ENCODE data around the gene PSMD9. TPM values are rescaled to one million over a fixed set of nuclear protein-coding genes. Genes with fewer than 3 reads are reported as not detected.
A peak's percentile ranks its signal among the peaks of the same experiment; 100 is the strongest.

Gene PSMD9
- total RNA-seq, 5 donors from 2014 or later (not counting 1 experiment from before 2014, with no cell fraction given), result 42.1 to 57.3 (median 48.1) TPM

DNA sequence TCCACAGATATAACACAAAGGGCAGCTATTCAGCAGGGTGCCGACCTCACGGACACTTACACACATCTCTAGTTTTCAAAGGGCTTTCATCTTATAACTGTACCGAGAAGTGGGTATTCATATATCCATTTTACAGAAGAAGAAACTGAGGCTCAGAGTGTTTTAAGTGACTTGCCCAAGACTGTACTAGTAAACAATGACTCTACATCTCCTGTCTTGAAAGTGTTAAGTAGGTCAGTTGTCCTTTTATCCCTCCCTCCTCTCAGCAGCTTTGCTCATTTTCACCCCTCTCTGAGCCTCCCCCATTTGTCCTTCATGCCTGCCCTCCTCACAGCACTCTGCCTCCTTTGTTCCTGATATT lies 43.6 kb downstream of the PSMD9 start:
- Histone ChIP-seq H3K4me3 (ENCODE audit: control insufficient read depth in 1 of 2, extremely low read depth in 1 of 2, low read length in 1 of 2) (no peak overlapping the region), H3K4me1 (ENCODE audit: control insufficient read depth in 1 of 2, extremely low read depth in 1 of 2, insufficient read depth in 2 of 2, low read length in 2 of 2) (no peaks in the 10 kb centered on the region), H3K27me3 (replicated peaks in 1 of 2; ENCODE audit: control insufficient read depth in 2 of 2, extremely low read depth in 1 of 2, insufficient read depth in 2 of 2, low read length in 1 of 2) (peaks cover 0 to 3% of the 10 kb centered on the region in 2 experiments), H3K27ac (ENCODE audit: low read length) (no peak overlapping the region), H3K36me3 (ENCODE audit: control insufficient read depth in 2 of 2, extremely low read depth in 1 of 2, insufficient read depth in 1 of 2, low read length in 1 of 2) (peaks cover 0 to 3% of the 10 kb centered on the region in 2 donors), H3K9me3 (no peaks in the 10 kb centered on the region)
- no peak overlapping the region for H3K27ac Mint-ChIP-seq
- peaks cover 14% of the 10 kb centered on the region for H3K36me3 Mint-ChIP-seq
- no peak overlapping the region for H3K4me3 Mint-ChIP-seq
- H3K9me3 Mint-ChIP-seq, result no peaks in the 10 kb centered on the region
- ChIA-PET CTCF (no interaction called here), POLR2A (no interaction called here)
- WGBS (ENCODE audit: insufficient coverage), result 90% methylated on average over 2 of the region's 3 CpGs
- peaks cover 0 to 3% of the 10 kb centered on the region in 2 donors for H3K27me3 Mint-ChIP-seq
- no peak for DNase-seq
- peaks cover 0 to 6% (median 0%) of the 10 kb centered on the region in 3 donors for H3K4me1 Mint-ChIP-seq
- ATAC-seq (replicated peaks in 1 of 4), result no peak

DNA sequence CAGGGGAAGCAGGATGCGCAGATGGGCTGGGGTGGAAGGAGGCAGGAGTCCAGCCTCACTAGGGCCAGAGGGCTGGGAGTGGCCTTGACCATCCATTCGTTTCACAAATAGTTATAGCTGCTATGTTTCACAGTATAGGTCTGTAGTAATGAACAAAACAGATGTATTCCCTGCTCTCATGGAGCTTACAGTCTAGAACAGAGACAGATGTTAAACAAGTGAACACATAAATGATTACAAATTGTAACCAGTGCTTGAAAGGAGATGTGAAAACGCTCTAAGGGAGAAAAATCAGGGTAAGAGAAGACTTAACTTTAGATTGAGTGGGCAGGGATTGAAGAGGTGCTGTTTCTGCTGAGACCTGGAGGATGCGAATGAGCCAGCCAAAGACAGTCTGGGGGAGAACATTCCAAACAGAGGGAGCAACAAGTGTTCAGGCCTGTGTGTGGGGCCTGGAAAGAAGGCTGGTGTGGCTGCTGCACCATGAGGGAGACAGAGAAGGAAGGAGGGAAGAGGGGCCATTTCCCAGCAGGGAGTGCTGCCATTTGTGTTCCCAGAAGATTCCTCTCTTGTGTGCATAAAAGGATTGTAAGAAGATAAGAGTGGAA lies 44.4 kb downstream of the PSMD9 start:
- Histone ChIP-seq H3K27me3 (replicated peaks in 1 of 2; ENCODE audit: control insufficient read depth in 2 of 2, extremely low read depth in 1 of 2, insufficient read depth in 2 of 2, low read length in 1 of 2) (peaks cover 0 to 3% of the 10 kb centered on the region in 2 experiments), H3K9me3 (no peaks in the 10 kb centered on the region), H3K27ac (ENCODE audit: low read length) (no peak overlapping the region), H3K36me3 (ENCODE audit: control insufficient read depth in 2 of 2, extremely low read depth in 1 of 2, insufficient read depth in 1 of 2, low read length in 1 of 2) (peaks cover 0 to 3% of the 10 kb centered on the region in 2 donors), H3K4me3 (ENCODE audit: control insufficient read depth in 1 of 2, extremely low read depth in 1 of 2, low read length in 1 of 2) (no peak overlapping the region), H3K4me1 (ENCODE audit: control insufficient read depth in 1 of 2, extremely low read depth in 1 of 2, insufficient read depth in 2 of 2, low read length in 2 of 2) (no peaks in the 10 kb centered on the region)
- ATAC-seq (replicated peaks in 1 of 4), result no peak
- no peak overlapping the region for H3K27ac Mint-ChIP-seq
- no peak for DNase-seq
- H3K4me3 Mint-ChIP-seq, result no peak overlapping the region
- WGBS (ENCODE audit: insufficient coverage), result 92% methylated on average over 4 of the region's 4 CpGs
- H3K27me3 Mint-ChIP-seq, result peaks cover 0 to 3% of the 10 kb centered on the region in 2 donors
- H3K4me1 Mint-ChIP-seq, result peaks cover 6 to 9% (median 6%) of the 10 kb centered on the region in 3 donors
- no peaks in the 10 kb centered on the region for H3K9me3 Mint-ChIP-seq
- ChIA-PET POLR2A (no interaction called here), CTCF (no interaction called here)
- H3K36me3 Mint-ChIP-seq, result peaks cover 19% of the 10 kb centered on the region

DNA sequence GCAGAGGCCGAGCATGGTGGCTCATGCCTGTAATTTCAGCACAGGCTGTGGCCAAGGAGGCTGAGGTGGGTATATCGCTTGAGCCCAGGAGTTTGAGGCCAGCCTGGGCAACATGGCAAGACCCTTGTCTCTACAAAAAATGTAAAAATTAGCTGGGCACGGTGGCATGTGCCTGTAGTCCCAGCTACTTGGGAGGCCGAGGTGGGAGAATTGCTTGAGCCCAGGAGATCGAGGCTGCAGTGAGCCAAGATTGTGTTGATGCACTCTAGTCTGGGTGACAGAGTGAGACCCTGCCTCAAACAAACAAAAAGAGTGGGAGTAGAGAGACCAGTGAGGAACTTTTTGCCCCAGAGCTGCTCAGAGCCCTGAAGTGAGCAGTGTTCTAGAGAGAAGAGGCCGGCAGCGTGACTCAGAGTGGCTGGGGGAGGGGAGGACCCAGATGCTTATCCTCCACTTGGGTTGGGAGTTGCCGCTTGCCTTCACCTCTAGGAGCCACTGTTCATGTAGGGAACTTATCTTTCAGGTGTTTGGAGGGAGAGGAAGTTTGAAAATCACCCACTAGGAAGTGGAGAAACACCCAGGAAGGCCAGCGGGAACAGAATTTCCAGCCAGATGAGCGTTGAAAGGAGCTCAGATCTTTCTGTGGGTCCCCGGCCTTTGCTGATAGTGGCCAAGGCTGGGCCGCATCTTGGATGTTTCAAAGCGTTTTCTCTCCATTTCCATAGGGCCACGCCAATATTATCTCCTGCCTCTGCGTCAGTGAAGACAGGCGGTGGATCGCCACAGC lies 45.1 kb downstream of the PSMD9 start:
- H3K36me3 ChIP-seq (ENCODE audit: control insufficient read depth in 2 of 2, extremely low read depth in 1 of 2, insufficient read depth in 1 of 2, low read length in 1 of 2), result peaks cover 0 to 3% of the 10 kb centered on the region in 2 donors
- H3K27me3 ChIP-seq (replicated peaks in 1 of 2; ENCODE audit: control insufficient read depth in 2 of 2, extremely low read depth in 1 of 2, insufficient read depth in 2 of 2, low read length in 1 of 2), result peaks cover 0 to 3% of the 10 kb centered on the region in 2 experiments
- no peak overlapping the region for H3K4me3 ChIP-seq (ENCODE audit: control insufficient read depth in 1 of 2, extremely low read depth in 1 of 2, low read length in 1 of 2)
- Mint-ChIP-seq H3K27me3 (peaks cover 0 to 3% of the 10 kb centered on the region in 2 donors), H3K27ac (no peak overlapping the region), H3K4me1 (peaks cover 6 to 9% (median 7%) of the 10 kb centered on the region in 3 donors), H3K4me3 (no peak overlapping the region), H3K9me3 (no peaks in the 10 kb centered on the region), H3K36me3 (peaks cover 19% of the 10 kb centered on the region)
- POLR2A ChIA-PET, result no interaction called here
- ATAC-seq (replicated peaks in 1 of 4) (no peak), DNase-seq (no peak)
- H3K27ac ChIP-seq (ENCODE audit: low read length), result no peak overlapping the region
- H3K4me1 ChIP-seq (ENCODE audit: control insufficient read depth in 1 of 2, extremely low read depth in 1 of 2, insufficient read depth in 2 of 2, low read length in 2 of 2), result no peaks in the 10 kb centered on the region
- 96% methylated on average over 12 of the region's 17 CpGs for WGBS (ENCODE audit: insufficient coverage)
- CTCF ChIA-PET, result no interaction called here
- H3K9me3 ChIP-seq, result no peaks in the 10 kb centered on the region

DNA sequence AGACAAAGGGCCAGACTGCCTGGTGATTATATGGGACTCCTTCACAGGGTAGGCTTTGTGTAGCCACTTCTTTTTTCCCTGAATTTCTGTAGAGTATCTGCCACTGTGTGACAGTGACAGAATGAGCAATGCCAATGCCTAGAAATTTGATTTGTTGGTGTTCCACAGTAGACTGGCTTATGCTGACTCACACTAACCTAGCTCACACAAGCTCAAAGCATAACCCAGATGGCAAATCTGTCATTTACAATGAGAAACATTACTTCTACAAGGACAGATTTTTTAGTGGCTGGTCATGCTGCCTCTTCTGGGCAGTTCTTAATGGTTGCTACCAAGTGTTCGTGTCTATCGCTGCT lies 45.7 kb downstream of the PSMD9 start:
- ChIA-PET POLR2A (no interaction called here), CTCF (interaction anchor here in 1 of 2 donors (0.6 kb wide), 1 partner anchor 49 kb away, joined by 3 read pairs; no protein-coding TSS in a partner anchor)
- peaks cover 0 to 3% of the 10 kb centered on the region in 2 donors for H3K27me3 Mint-ChIP-seq
- H3K4me1 Mint-ChIP-seq, result peaks cover 6 to 12% (median 7%) of the 10 kb centered on the region in 3 donors
- peaks cover 19% of the 10 kb centered on the region for H3K36me3 Mint-ChIP-seq
- no CpG with 5 or more reads among the region's 2 CpGs for WGBS (ENCODE audit: insufficient coverage)
- no peak overlapping the region for H3K27ac Mint-ChIP-seq
- peaks cover 0 to 2% of the 10 kb centered on the region in 2 experiments for H3K4me1 ChIP-seq (ENCODE audit: control insufficient read depth in 1 of 2, extremely low read depth in 1 of 2, insufficient read depth in 2 of 2, low read length in 2 of 2)
- H3K36me3 ChIP-seq (ENCODE audit: control insufficient read depth in 2 of 2, extremely low read depth in 1 of 2, insufficient read depth in 1 of 2, low read length in 1 of 2), result peaks cover 0 to 3% of the 10 kb centered on the region in 2 donors
- no peaks in the 10 kb centered on the region for H3K9me3 Mint-ChIP-seq
- no peaks in the 10 kb centered on the region for H3K9me3 ChIP-seq
- DNase-seq (no peak), ATAC-seq (replicated peaks in 1 of 4) (no peak)
- no peak overlapping the region for H3K27ac ChIP-seq (ENCODE audit: low read length)
- H3K27me3 ChIP-seq (replicated peaks in 1 of 2; ENCODE audit: control insufficient read depth in 2 of 2, extremely low read depth in 1 of 2, insufficient read depth in 2 of 2, low read length in 1 of 2), result peaks cover 0 to 3% of the 10 kb centered on the region in 2 experiments
- H3K4me3 ChIP-seq (ENCODE audit: control insufficient read depth in 1 of 2, extremely low read depth in 1 of 2, low read length in 1 of 2), result no peak overlapping the region
- H3K4me3 Mint-ChIP-seq, result no peak overlapping the region

DNA sequence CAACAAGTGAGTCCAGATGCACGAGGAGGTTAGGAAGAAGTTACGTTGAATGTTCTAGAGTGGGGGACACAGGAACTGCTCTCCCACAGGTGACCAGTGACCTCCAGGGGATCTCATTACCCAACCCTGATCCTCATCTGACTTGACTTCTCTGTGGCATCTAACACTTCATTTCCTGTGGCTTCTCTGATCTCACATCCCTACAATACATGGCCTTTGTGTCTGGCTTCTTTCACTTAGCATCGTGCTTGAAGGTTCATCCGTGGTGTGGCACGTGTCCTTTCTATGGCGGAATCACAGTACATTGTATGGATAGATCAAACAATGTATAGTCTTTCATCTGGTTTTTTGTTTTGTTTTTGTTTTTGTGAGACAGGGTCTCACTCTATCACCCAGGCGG lies 49.1 kb downstream of the PSMD9 start:
- ChIA-PET CTCF (no interaction called here), POLR2A (no interaction called here)
- H3K4me3 Mint-ChIP-seq, result no peak overlapping the region
- H3K4me3 ChIP-seq (ENCODE audit: control insufficient read depth in 1 of 2, extremely low read depth in 1 of 2, low read length in 1 of 2), result no peak overlapping the region
- no peak overlapping the region for H3K27ac Mint-ChIP-seq
- 20% methylated on average over 2 of the region's 7 CpGs for WGBS (ENCODE audit: insufficient coverage)
- H3K4me1 Mint-ChIP-seq, result peaks cover 6 to 7% (median 7%) of the 10 kb centered on the region in 3 donors
- H3K27me3 Mint-ChIP-seq, result no peaks in the 10 kb centered on the region
- H3K36me3 ChIP-seq (ENCODE audit: control insufficient read depth in 2 of 2, extremely low read depth in 1 of 2, insufficient read depth in 1 of 2, low read length in 1 of 2), result peaks cover 0 to under 1% of the 10 kb centered on the region in 2 donors
- peak in 1 of 4 experiments; percentile 52 for ATAC-seq (replicated peaks in 1 of 4)
- H3K9me3 ChIP-seq, result no peaks in the 10 kb centered on the region
- H3K27me3 ChIP-seq (replicated peaks in 1 of 2; ENCODE audit: control insufficient read depth in 2 of 2, extremely low read depth in 1 of 2, insufficient read depth in 2 of 2, low read length in 1 of 2), result peaks cover 0 to 2% of the 10 kb centered on the region in 2 experiments
- no peak overlapping the region for H3K27ac ChIP-seq (ENCODE audit: low read length)
- H3K4me1 ChIP-seq (ENCODE audit: control insufficient read depth in 1 of 2, extremely low read depth in 1 of 2, insufficient read depth in 2 of 2, low read length in 2 of 2), result peaks cover 0 to 2% of the 10 kb centered on the region in 2 experiments
- DNase-seq, result no peak
- peaks cover 13% of the 10 kb centered on the region for H3K36me3 Mint-ChIP-seq
- H3K9me3 Mint-ChIP-seq, result no peaks in the 10 kb centered on the region

DNA sequence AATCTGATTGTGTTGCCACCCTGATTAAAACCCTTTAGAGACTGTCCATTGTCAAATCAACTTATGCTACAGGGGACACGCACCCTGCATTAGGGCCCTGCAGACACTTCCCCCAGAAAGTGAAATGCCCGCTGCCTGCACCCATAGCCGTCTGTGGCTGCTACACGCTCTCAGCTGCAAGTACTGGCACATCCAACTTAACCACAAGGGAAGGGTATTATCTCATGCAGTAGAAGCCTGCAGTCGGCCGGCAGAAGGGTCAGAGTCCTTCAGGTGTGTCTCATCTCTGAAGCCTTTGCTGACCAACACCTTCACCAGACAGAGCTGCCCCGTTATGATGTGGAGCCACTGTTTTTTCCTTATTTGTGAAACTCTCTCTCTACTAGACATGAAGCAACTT lies 50.6 kb downstream of the PSMD9 start:
- WGBS (ENCODE audit: insufficient coverage), result 33% methylated on average over 4 of the region's 7 CpGs
- POLR2A ChIA-PET, result interaction anchor here in 1 of 2 donors (0.7 kb wide), 1 partner anchor 22 kb away, joined by 4 read pairs; no protein-coding TSS in a partner anchor
- no peak overlapping the region for H3K27ac Mint-ChIP-seq
- Histone ChIP-seq H3K4me1 (ENCODE audit: control insufficient read depth in 1 of 2, extremely low read depth in 1 of 2, insufficient read depth in 2 of 2, low read length in 2 of 2) (peaks cover 0 to 2% of the 10 kb centered on the region in 2 experiments), H3K27me3 (replicated peaks in 1 of 2; ENCODE audit: control insufficient read depth in 2 of 2, extremely low read depth in 1 of 2, insufficient read depth in 2 of 2, low read length in 1 of 2) (no peaks in the 10 kb centered on the region), H3K4me3 (ENCODE audit: control insufficient read depth in 1 of 2, extremely low read depth in 1 of 2, low read length in 1 of 2) (no peak overlapping the region), H3K36me3 (ENCODE audit: control insufficient read depth in 2 of 2, extremely low read depth in 1 of 2, insufficient read depth in 1 of 2, low read length in 1 of 2) (no peaks in the 10 kb centered on the region), H3K9me3 (no peaks in the 10 kb centered on the region), H3K27ac (ENCODE audit: low read length) (no peak overlapping the region)
- DNase-seq, result peak in 1 of 35 experiments; percentile 2
- H3K27me3 Mint-ChIP-seq, result no peaks in the 10 kb centered on the region
- CTCF ChIA-PET, result no interaction called here
- H3K36me3 Mint-ChIP-seq, result peaks cover 13% of the 10 kb centered on the region
- no peaks in the 10 kb centered on the region for H3K9me3 Mint-ChIP-seq
- no peak overlapping the region for H3K4me3 Mint-ChIP-seq
- no peak for ATAC-seq (replicated peaks in 1 of 4)
- H3K4me1 Mint-ChIP-seq, result peaks cover 6 to 7% (median 7%) of the 10 kb centered on the region in 3 donors
